Motor neuron (in vitro differentiated cells): ENCODE data around the gene MPZL1. TPM values are rescaled to one million over a fixed set of nuclear protein-coding genes. Genes with fewer than 3 reads are reported as not detected.
"Not testable (repeated sequence)": the region's sequence is repeated elsewhere in the genome, so short reads cannot be mapped to it uniquely, and the experiment has no call there.

ENCODE experiments used
- ATAC-seq, 8 experiments: fragments of 200-7000 bp; cut with Tn5 transposase; replicated peaks in 6 of 8; 2 replicates each; pipeline ENCODE4 v1.8.0; 2021; ENCODE audit warnings: mild to moderate bottlenecking in 8 of 8, moderate library complexity in 8 of 8
- H3K27ac ChIP-seq, 2 donors: fragments of 250-450 bp; sonication (Bioruptor Pico); 2 replicates each; pipeline ENCODE4 v1.9.0; 2021; ENCODE audit warnings: antibody characterized with exemption in 2 of 2, mild to moderate bottlenecking in 2 of 2, moderate library complexity in 1 of 2
- H3K4me1 ChIP-seq, 2 donors: fragments of 250-450 bp; sonication (Bioruptor Pico); replicated peaks in 1 of 2; 2 replicates each; pipeline ENCODE4 v1.6.1; 2021; ENCODE audit warnings: antibody characterized with exemption in 2 of 2, mild to moderate bottlenecking in 2 of 2, moderate library complexity in 1 of 2
- H3K4me3 ChIP-seq, 5 donors: fragments of 250-450 bp; sonication (Bioruptor Pico); 2 replicates each; pipeline ENCODE4 v1.9.0; 2021; ENCODE audit warnings: antibody characterized with exemption in 5 of 5, mild to moderate bottlenecking in 5 of 5, moderate library complexity in 4 of 5
- WGBS, 10 experiments: fragments of 450-650 bp; shearing (Covaris generic); methylation state at CpG; one replicate each; pipeline ENCODE4 v1.0.0; 2022; 5-methylcytosine and 5-hydroxymethylcytosine counted together
- in situ Hi-C, 9 experiments: fragments of 400-800 bp; cut with MboI; loops; one replicate each; pipeline ENCODE4 v1.15.0; 2021; ENCODE audit warnings: low sequenced_read_pairs in 9 of 9, low pct_unique_long_range_greater_than_20kb in 2 of 9; ENCODE audit not compliant: unreplicated experiment in 9 of 9
- total RNA-seq, 8 experiments: library from RNA; unstranded; fragments of 300-600 nt; gene quantifications; 2 replicates each; pipeline versions ENCODE4 v1.2.3 to v1.2.4, GENCODE V29; 2022

The MPZL1 gene
- total RNA-seq, 8 experiments from 2014 or later = 34.0 to 146 (median 102) TPM

GRCh38 chr1:167819849-167820683, 98.3 kb downstream of the MPZL1 start:
- peak; percentile 76 to 100 (median 98) for ATAC-seq
- H3K27ac ChIP-seq = no peak overlapping the region
- peak overlapping the region in 4 of 5 donors; percentile 13 to 28 (median 18) for H3K4me3 ChIP-seq
- 0 to 80% (median 30%) methylated on average over 5 to 27 of the region's 35 CpGs; no CpG with 5 or more reads in 3 of the 10 experiments for WGBS, 10 experiments
- in situ Hi-C loops = no loop called here
- H3K4me1 ChIP-seq = no peaks in the 10 kb centered on the region

- H3K4me1 ChIP-seq = no peaks in the 10 kb centered on the region
- 40 to 95% (median 86%) methylated on average over 1 to 11 of the region's 12 CpGs for WGBS, 10 experiments
- H3K4me3 ChIP-seq = no peak overlapping the region
- H3K27ac ChIP-seq = no peak overlapping the region
- no peak for ATAC-seq
- in situ Hi-C loops = no loop called here
These were observed 99.0 kb downstream of the MPZL1 start for GRCh38 chr1:167820684-167821355.

GRCh38 chr1:167821356-167821685, 99.5 kb downstream of the MPZL1 start:
- in situ Hi-C loops = no loop called here
- Histone ChIP-seq H3K27ac (no peak overlapping the region), H3K4me1 (no peaks in the 10 kb centered on the region), H3K4me3 (no peak overlapping the region)
- 67 to 100% (median 93%) methylated on average over 1 to 6 of the region's 6 CpGs; no CpG with 5 or more reads in 3 of the 10 experiments for WGBS, 10 experiments
- no peak for ATAC-seq

DNA sequence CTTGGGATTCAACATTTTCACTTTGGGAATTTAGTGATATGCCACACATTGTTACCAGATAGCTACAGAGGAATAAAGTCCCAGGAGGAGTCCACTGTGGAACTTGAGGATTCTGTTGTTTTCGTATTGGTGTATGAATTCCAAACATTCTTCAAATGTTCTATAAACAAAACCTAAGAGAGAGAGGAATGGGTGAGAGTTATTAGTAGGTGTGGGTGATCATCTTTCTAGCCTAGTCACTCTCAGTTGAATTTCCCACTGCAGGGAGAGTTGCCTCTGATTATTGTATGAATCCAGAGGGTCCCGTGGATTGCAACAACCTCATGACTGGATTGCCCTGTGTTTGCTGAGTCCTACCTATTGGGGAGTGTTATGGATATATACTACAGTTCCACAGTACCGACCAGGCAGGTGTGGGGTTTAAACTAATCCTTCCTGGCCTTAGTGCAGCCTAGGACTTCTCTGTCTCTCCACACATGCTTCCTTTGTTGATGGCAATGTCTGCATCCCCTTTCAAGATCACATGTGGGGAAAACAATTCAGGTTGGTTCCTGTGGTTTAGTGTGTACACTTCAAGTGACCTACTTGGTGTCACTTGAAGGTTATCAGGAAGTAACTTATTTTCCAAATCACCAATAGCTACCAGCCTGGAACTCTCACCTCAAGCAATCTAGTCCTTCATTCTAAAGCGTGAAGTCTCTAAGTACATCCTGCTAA, 100.3 kb downstream of the MPZL1 start:
- Histone ChIP-seq H3K4me3 (no peak overlapping the region), H3K27ac (no peak overlapping the region), H3K4me1 (no peaks in the 10 kb centered on the region)
- in situ Hi-C loops = no loop called here
- WGBS, 10 experiments = 50 to 100% (median 92%) methylated on average over 1 to 4 of the region's 4 CpGs; no CpG with 5 or more reads in 1 of the 10 experiments
- no peak for ATAC-seq

GRCh38 chr1:167824163-167824794, 102.5 kb downstream of the MPZL1 start:
- 11 to 89% (median 76%) methylated on average over 1 to 9 of the region's 9 CpGs; no CpG with 5 or more reads in 2 of the 10 experiments for WGBS, 10 experiments
- in situ Hi-C loops = no loop called here

GRCh38 chr1:167825419-167826079, 103.8 kb downstream of the MPZL1 start:
- Histone ChIP-seq H3K4me1 (no peaks in the 10 kb centered on the region), H3K27ac (no peak overlapping the region), H3K4me3 (no peak overlapping the region)
- WGBS, 10 experiments = 60 to 100% (median 82%) methylated on average over 1 to 4 of the region's 4 CpGs
- no peak for ATAC-seq
- in situ Hi-C loops = no loop called here

More at GRCh38 chr1:167824163-167824794, 102.5 kb downstream of the MPZL1 start:
- H3K4me1 ChIP-seq = no peaks in the 10 kb centered on the region
- no peak overlapping the region for H3K4me3 ChIP-seq
- no peak for ATAC-seq
- no peak overlapping the region for H3K27ac ChIP-seq

- ATAC-seq = peak in 1 of 8 experiments; percentile 47
- no peak overlapping the region for H3K4me3 ChIP-seq
- in situ Hi-C loops = no loop called here
- WGBS, 10 experiments = 72 to 100% (median 90%) methylated on average over 2 to 4 of the region's 4 CpGs; no CpG with 5 or more reads in 1 of the 10 experiments
- H3K27ac ChIP-seq = no peak overlapping the region
- no peaks in the 10 kb centered on the region for H3K4me1 ChIP-seq
These were observed 104.3 kb downstream of the MPZL1 start for GRCh38 chr1:167826127-167826526.

GRCh38 chr1:167829868-167830267, 108.1 kb downstream of the MPZL1 start:
- in situ Hi-C loops = no loop called here
- 0 to 100% (median 74%) methylated on average over 1 to 2 of the region's 2 CpGs; no CpG with 5 or more reads in 1 of the 10 experiments for WGBS, 10 experiments
- H3K4me3 ChIP-seq = no peak overlapping the region
- no peaks in the 10 kb centered on the region for H3K4me1 ChIP-seq
- no peak overlapping the region for H3K27ac ChIP-seq
- no peak for ATAC-seq

DNA sequence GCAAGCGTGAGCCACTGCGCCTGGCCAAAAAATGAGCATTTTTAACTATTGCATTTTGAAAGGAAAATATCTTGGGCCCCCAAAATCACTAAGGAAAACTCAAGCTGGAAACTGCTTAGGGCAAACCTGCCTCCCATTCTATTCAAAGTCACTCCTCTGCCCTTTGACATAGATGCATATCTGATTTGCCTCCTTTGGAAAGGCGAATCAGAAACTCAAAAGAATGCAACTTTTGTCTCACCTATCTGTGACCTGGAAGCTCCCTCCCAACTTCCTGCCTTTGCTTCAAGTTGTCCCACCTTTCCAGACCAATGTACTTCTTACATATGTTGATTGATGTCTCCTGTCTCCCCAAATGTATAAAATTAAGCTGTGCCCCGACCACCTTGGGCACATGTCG, 108.9 kb downstream of the MPZL1 start:
- H3K4me3 ChIP-seq, H3K27ac ChIP-seq, H3K4me1 ChIP-seq, in situ Hi-C loops, ATAC-seq: not testable (repeated sequence)
- WGBS, 10 experiments = 44 to 100% (median 78%) methylated on average over 1 to 5 of the region's 5 CpGs; no CpG with 5 or more reads in 2 of the 10 experiments

DNA sequence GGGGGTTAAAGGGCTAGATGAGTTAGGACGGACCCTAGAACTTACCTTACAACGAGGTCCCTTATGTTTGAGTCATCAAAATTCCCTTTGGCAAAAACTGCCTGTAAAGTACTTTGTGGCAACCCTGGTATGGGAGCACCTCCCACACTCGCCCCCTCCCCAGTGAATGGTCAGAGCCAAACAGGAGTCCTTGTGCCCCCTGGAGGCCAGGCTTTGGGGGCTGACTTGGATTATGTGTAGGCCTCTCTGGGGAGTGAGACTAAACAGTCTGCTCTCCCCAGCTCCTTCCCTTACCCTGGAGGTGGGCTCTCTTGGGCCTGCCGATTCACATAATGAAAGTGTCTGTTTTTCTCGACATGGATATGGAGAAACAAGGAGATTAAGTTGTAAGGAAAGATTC, 110.9 kb downstream of the MPZL1 start:
- in situ Hi-C loops = no loop called here
- no peak overlapping the region for H3K4me3 ChIP-seq
- H3K27ac ChIP-seq = no peak overlapping the region
- WGBS, 10 experiments = 71 to 97% (median 85%) methylated on average over 1 to 5 of the region's 5 CpGs; no CpG with 5 or more reads in 2 of the 10 experiments
- H3K4me1 ChIP-seq = no peaks in the 10 kb centered on the region
- no peak for ATAC-seq

GRCh38 chr1:167833904-167834303, 112.1 kb downstream of the MPZL1 start:
- in situ Hi-C loops = no loop called here
- H3K4me1 ChIP-seq = no peaks in the 10 kb centered on the region
- no peak overlapping the region for H3K4me3 ChIP-seq
- H3K27ac ChIP-seq = no peak overlapping the region
- no peak for ATAC-seq

DNA sequence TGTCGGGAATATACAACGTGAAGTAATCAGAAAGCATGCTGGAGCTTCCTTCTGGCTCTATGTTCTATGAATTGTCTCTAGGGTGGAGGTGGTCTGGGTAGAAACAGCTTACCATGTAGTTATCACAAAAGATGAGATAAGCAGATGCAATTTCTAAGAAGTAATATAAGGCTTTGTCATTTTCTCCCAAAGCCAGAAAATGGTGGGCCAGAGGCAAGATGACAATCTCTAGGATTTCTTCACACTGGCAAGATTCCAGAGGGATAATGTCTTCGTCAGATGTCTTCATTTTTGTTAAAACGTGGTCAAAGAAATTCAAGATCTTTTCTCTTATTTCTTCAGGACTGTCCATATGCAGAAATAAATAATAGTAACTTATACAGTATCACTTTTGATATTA, 114.4 kb downstream of the MPZL1 start:
- Histone ChIP-seq H3K4me1 (no peaks in the 10 kb centered on the region), H3K4me3 (no peak overlapping the region), H3K27ac (no peak overlapping the region)
- no peak for ATAC-seq
- WGBS, 10 experiments = 41 to 94% (median 81%) methylated on average over 2 to 4 of the region's 4 CpGs; no CpG with 5 or more reads in 1 of the 10 experiments
- in situ Hi-C loops = no loop called here
